HCT116 (cell line): ENCODE results near the gene TSPAN14. TPM values are rescaled to one million over a fixed set of nuclear protein-coding genes. Genes with fewer than 3 reads are reported as not detected.

Experiments used
- ATAC-seq: fragments of 200-7000 bp; cut with Tn5 transposase; 2 replicates; pipeline ENCODE4 v1.9.1; 2020; ENCODE audit warnings: mild to moderate bottlenecking, moderate library complexity
- BruUV-seq: library from RNA; stranded (reverse); fragments of 400-500 nt; replicated peaks from 2 replicates; lab custom pipeline; 2021; lab: Mats Ljungman, UMichigan
- CTCF ChIA-PET: fragments of 300-600 bp; sonication (Branson Sonifier 250); formaldehyde crosslinking; loops from one replicate; lab custom pipeline; 2021; ENCODE audit warnings: antibody characterized with exemption; lab: Charles Lee
- POLR2A ChIA-PET: fragments of 300-600, 350-600 bp; sonication (Branson Sonifier 250); formaldehyde crosslinking; loops from one replicate; lab custom pipeline; 2021; ENCODE audit warnings: antibody characterized with exemption; lab: Charles Lee
- RAD21 ChIA-PET, 2 experiments: fragments of 300-600 bp; sonication (Branson Sonifier 250); formaldehyde crosslinking; loops; one replicate each; lab custom pipeline; 2023; ENCODE audit warnings: low total read pairs in 2 of 2; ENCODE audit not compliant: uncharacterized antibody in 2 of 2, unreplicated experiment in 2 of 2, low non-redundant PET in 1 of 2; lab: Charles Lee
- DNase-seq: peaks from one replicate; pipeline ENCODE4 v3.0.0-alpha.2; 2010; ENCODE audit warnings: low read depth, low spot score
- H2AFZ ChIP-seq: fragments of 200-600 bp; shearing (Covaris generic), sonication (generic); 2 replicates; pipeline ENCODE4 v1.6.1; 2017; ENCODE audit warnings: low read depth, mixed run types, mixed read lengths, antibody characterized with exemption, low read length; ENCODE audit not compliant: poor library complexity, severe bottlenecking
- H3K27ac ChIP-seq: 2 replicates; pipeline ENCODE4 v1.5.1; 2012; ENCODE audit warnings: low read depth, low read length
- H3K27me3 ChIP-seq: fragments of 200-600 bp; sonication (generic); 2 replicates; pipeline ENCODE4 v1.6.1; 2016; ENCODE audit warnings: mixed run types, low read length, mixed read lengths; ENCODE audit not compliant: insufficient read depth
- H3K36me3 ChIP-seq, 2 experiments: fragments of 200-500 bp in 1 of 2; fragments of 200-600 bp in 1 of 2; sonication (Bioruptor generic) in 1 of 2; sonication (generic) in 1 of 2; 2 replicates each; pipeline versions ENCODE4 v1.5.1 to v1.6.1; 2014 to 2016; ENCODE audit warnings: low read length in 2 of 2, inconsistent platforms in 1 of 2, mixed read lengths in 1 of 2, mixed run types in 1 of 2; ENCODE audit not compliant: insufficient read depth in 2 of 2, control insufficient read depth in 1 of 2
- H3K4me1 ChIP-seq, 2 experiments: fragments of 200-600 bp in 1 of 2; sonication (generic) in 1 of 2; 2 replicates each; pipeline versions ENCODE4 v1.5.1 to v1.6.1; 2012 to 2017; ENCODE audit warnings: low read length in 2 of 2, inconsistent platforms in 1 of 2, mild to moderate bottlenecking in 1 of 2, mixed read lengths in 1 of 2, mixed run types in 1 of 2, moderate library complexity in 1 of 2; ENCODE audit not compliant: insufficient read depth in 2 of 2, control insufficient read depth in 1 of 2
- H3K4me2 ChIP-seq: fragments of 200-600 bp; sonication (generic); 2 replicates; pipeline ENCODE4 v1.6.1; 2017; ENCODE audit warnings: mixed run types, low read length, mixed read lengths
- H3K4me3 ChIP-seq, 2 experiments: fragments of 200-600 bp in 1 of 2; sonication (generic) in 1 of 2; replicated peaks in 1 of 2; 2 replicates each; pipeline ENCODE4 v1.5.1; 2011 to 2016; ENCODE audit warnings: low read length in 2 of 2, control low read depth in 1 of 2, low read depth in 1 of 2, mild to moderate bottlenecking in 1 of 2, mixed read lengths in 1 of 2, mixed run types in 1 of 2
- H3K79me2 ChIP-seq: fragments of 200-600 bp; sonication (generic); 2 replicates; pipeline ENCODE4 v1.6.1; 2017; ENCODE audit warnings: mild to moderate bottlenecking, mixed run types, low read length, moderate library complexity, mixed read lengths; ENCODE audit not compliant: insufficient read depth
- H3K9ac ChIP-seq: fragments of 200-600 bp; sonication (generic); 2 replicates; pipeline ENCODE4 v1.6.1; 2016; ENCODE audit warnings: low read length, mixed read lengths
- H3K9me2 ChIP-seq: fragments of 200-600 bp; sonication (generic), shearing (Covaris generic); 2 replicates; pipeline ENCODE4 v1.6.1; 2017; ENCODE audit warnings: mixed run types, mild to moderate bottlenecking, moderate library complexity; ENCODE audit not compliant: insufficient read depth
- H3K9me3 ChIP-seq, 2 experiments: fragments of 200-500 bp in 1 of 2; fragments of 200-600 bp in 1 of 2; sonication (Bioruptor generic) in 1 of 2; sonication (generic) in 1 of 2; 2 replicates each; pipeline ENCODE4 v1.6.1; 2014 to 2017; ENCODE audit warnings: low read length in 2 of 2, mixed read lengths in 2 of 2, inconsistent platforms in 1 of 2, low read depth in 1 of 2, mild to moderate bottlenecking in 1 of 2, mixed run types in 1 of 2, moderate library complexity in 1 of 2; ENCODE audit not compliant: control insufficient read depth in 1 of 2, insufficient read depth in 1 of 2
- H4K20me1 ChIP-seq: fragments of 200-600 bp; sonication (generic), shearing (Covaris generic); 2 replicates; pipeline ENCODE4 v1.6.1; 2017; ENCODE audit warnings: mixed run types, mild to moderate bottlenecking, moderate library complexity; ENCODE audit not compliant: insufficient read depth
- FOSL1 ChIP-seq: IDR thresholded peaks from 2 replicates; pipeline ENCODE4 v1.6.1; 2012; ENCODE audit warnings: low read depth
- POLR2A ChIP-seq: IDR thresholded peaks from 2 replicates; pipeline ENCODE4 v1.7.0; 2011; ENCODE audit warnings: borderline replicate concordance; ENCODE audit not compliant: insufficient read depth, insufficient read length; ENCODE audit errors: extremely low read depth
- intact Hi-C: fragments of 100-400 bp; cut with micrococcal nuclease; formaldehyde crosslinking; loops from 2 replicates; pipeline ENCODE4 v1.10.0; 2022
- total RNA-seq: library from RNA; stranded (reverse); gene quantifications from one replicate; pipeline ENCODE4 v1.2.1, GENCODE V29; 2021; ENCODE audit not compliant: unreplicated experiment
- TF ChIP-seq, protein P1 (sequence below): IDR thresholded peaks from 2 replicates; pipeline ENCODE4 v1.6.1; 2012

TSPAN14 gene
- total RNA-seq, 1 experiment from 2014 or later: 86.8 TPM

DNA sequence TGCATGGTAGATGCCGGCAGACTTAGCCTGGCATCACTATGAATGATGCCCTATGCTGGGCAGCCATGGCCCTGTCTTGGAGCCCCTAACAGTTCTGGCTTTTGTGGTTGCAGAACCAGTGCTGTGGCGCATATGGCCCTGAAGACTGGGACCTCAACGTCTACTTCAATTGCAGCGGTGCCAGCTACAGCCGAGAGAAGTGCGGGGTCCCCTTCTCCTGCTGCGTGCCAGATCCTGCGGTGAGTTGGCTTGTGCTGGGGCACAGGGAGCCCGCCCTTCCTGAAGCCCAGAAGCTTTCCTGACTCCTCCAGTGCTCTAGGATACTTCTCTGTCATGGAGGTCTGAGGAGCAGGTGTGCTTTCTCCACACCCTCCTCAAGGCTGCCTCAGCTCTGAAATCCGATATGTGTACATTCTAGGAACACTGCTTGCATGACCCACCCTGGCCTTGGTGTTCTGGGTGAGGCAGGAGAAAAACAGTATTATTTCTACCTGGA, 58.0 kb downstream of the TSPAN14 start:
- Histone ChIP-seq H4K20me1 (no peaks in the 10 kb centered on the region), H3K79me2 (peaks cover 24% of the 10 kb centered on the region; the same call in 1 of the 2 replicates), H3K4me3 (no peak overlapping the region), H2AFZ (no peak overlapping the region), H3K27me3 (no peaks in the 10 kb centered on the region), H3K36me3 (peaks cover 35 to 38% of the 10 kb centered on the region in 2 experiments; a peak in 3 of 4 replicates), H3K27ac (no peak overlapping the region), H3K4me1 (peaks cover 31 to 42% of the 10 kb centered on the region in 2 experiments), H3K9me3 (no peaks in the 10 kb centered on the region), H3K9me2 (no peaks in the 10 kb centered on the region), H3K9ac (no peak overlapping the region), H3K4me2 (no peak overlapping the region)
- no peak for TF ChIP-seq POLR2A
- no peak for TF ChIP-seq FOSL1
- BruUV-seq: no TSS peak
- intact Hi-C loops: no loop called here
- POLR2A ChIA-PET: no interaction called here
- CTCF ChIA-PET: interaction anchor here (0.7 to 4.1 kb wide), 2 partner anchors 68 to 73 kb away, joined by 3 to 16 read pairs; no protein-coding TSS in a partner anchor
- ATAC-seq (no peak), DNase-seq (no peak)
- RAD21 ChIA-PET: interaction anchor here in 1 of 2 experiments (0.7 kb wide), 1 partner anchor 56 kb away, joined by 9 read pairs; no protein-coding TSS in a partner anchor

DNA sequence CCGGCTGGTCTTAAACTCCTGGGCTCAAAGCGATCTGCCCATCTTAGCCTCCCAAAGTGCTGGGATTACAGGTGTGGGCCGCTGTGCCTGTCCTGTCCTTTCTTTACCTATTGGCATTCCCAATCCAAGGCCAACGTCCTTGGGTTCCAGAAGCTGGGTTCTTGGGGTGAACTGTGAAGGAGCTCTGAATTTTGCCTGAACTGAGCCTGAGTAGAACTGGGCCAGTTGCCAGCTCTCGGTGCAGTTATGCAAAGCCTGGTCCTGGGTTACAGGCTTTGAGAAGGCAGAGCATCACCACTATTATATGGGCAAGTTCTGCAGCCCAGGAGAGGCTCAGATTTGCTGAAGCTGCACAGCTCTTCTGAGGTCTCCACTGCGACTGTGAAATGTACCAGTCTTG, 59.0 kb downstream of the TSPAN14 start:
- intact Hi-C loops: no loop called here
- H3K79me2 ChIP-seq: peaks cover 15% of the 10 kb centered on the region; the same call in 1 of the 2 replicates
- no TSS peak for BruUV-seq
- no peak overlapping the region for H3K27ac ChIP-seq
- H3K9me2 ChIP-seq: no peaks in the 10 kb centered on the region
- ChIA-PET CTCF (no interaction called here), RAD21 (no interaction called here), POLR2A (no interaction called here)
- H3K36me3 ChIP-seq: peaks cover 38 to 41% of the 10 kb centered on the region in 2 experiments; a peak in 3 of 4 replicates
- H4K20me1 ChIP-seq: no peaks in the 10 kb centered on the region
- DNase-seq: no peak
- TF ChIP-seq, protein P1, sequence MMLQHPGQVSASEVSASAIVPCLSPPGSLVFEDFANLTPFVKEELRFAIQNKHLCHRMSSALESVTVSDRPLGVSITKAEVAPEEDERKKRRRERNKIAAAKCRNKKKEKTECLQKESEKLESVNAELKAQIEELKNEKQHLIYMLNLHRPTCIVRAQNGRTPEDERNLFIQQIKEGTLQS: no peak
- H3K4me2 ChIP-seq: no peak overlapping the region
- H3K4me3 ChIP-seq: no peak overlapping the region
- H3K27me3 ChIP-seq: no peaks in the 10 kb centered on the region
- H2AFZ ChIP-seq: no peak overlapping the region
- peaks cover 22 to 33% of the 10 kb centered on the region in 2 experiments for H3K4me1 ChIP-seq
- ATAC-seq: no peak
- H3K9ac ChIP-seq: no peak overlapping the region
- H3K9me3 ChIP-seq: no peaks in the 10 kb centered on the region
